H1 (cell line): ENCODE data around the gene MYL3. TPM values are rescaled to one million over a fixed set of nuclear protein-coding genes. Genes with fewer than 3 reads are reported as not detected.

Source experiments
- CTCF ChIA-PET: fragments of 300-600 bp; sonication (Branson Sonifier 250); formaldehyde crosslinking; loops from one replicate; lab custom pipeline; 2021; ENCODE audit not compliant: partially characterized antibody; lab: Charles Lee
- POLR2A ChIA-PET: fragments of 300-600 bp; sonication (Branson Sonifier 250); formaldehyde crosslinking; loops from one replicate; lab custom pipeline; 2021; ENCODE audit warnings: inconsistent platforms; ENCODE audit not compliant: partially characterized antibody; lab: Charles Lee
- DNase-seq, 2 experiments: peaks; one replicate each; pipeline versions ENCODE4 v3.0.0 to v3.0.0-alpha.2; 2010 to 2022; ENCODE audit warnings: low spot score in 2 of 2, low read depth in 1 of 2, mixed read lengths in 1 of 2
- FAIRE-seq: peaks from 2 replicates; lab custom pipeline; 2011; peaks lifted over from hg19 to GRCh38; lab: Jason Lieb, UNC
- H2AFZ ChIP-seq: 2 replicates; pipeline ENCODE4 v1.8.1; 2012; ENCODE audit warnings: low read length, inconsistent platforms
- H2AK5ac ChIP-seq: 2 replicates; pipeline ENCODE4 v1.6.1; 2013; ENCODE audit warnings: low read depth, low read length
- H2BK120ac ChIP-seq: replicated peaks from 2 replicates; pipeline ENCODE3; 2013; ENCODE audit warnings: low read depth, low read length, inconsistent platforms
- H2BK12ac ChIP-seq: 2 replicates; pipeline ENCODE4 v1.6.1; 2013; ENCODE audit warnings: low read depth, low read length
- H2BK15ac ChIP-seq: 2 replicates; pipeline ENCODE4 v1.6.1; 2013; ENCODE audit warnings: low read length
- H2BK20ac ChIP-seq: 2 replicates; pipeline ENCODE4 v1.6.1; 2013; ENCODE audit warnings: low read length
- H2BK5ac ChIP-seq: 2 replicates; pipeline ENCODE4 v1.6.1; 2013; ENCODE audit warnings: low read depth, low read length
- H3K14ac ChIP-seq: 2 replicates; pipeline ENCODE4 v1.6.1; 2013; ENCODE audit warnings: inconsistent platforms; ENCODE audit not compliant: insufficient read length
- H3K18ac ChIP-seq: 2 replicates; pipeline ENCODE4 v1.6.1; 2013; ENCODE audit warnings: low read length; ENCODE audit errors: extremely low read depth
- H3K23ac ChIP-seq: 2 replicates; pipeline ENCODE4 v1.6.1; 2013; ENCODE audit warnings: inconsistent platforms; ENCODE audit not compliant: insufficient read length
- H3K23me2 ChIP-seq: 2 replicates; pipeline ENCODE4 v1.6.1; 2013; ENCODE audit warnings: low read depth, low read length
- H3K27ac ChIP-seq: 2 replicates; pipeline ENCODE4 v1.6.1; 2011; ENCODE audit warnings: low read depth, low read length, inconsistent platforms
- H3K27me3 ChIP-seq, 4 experiments: replicated peaks in 1 of 4; 1 replicate in 1 of 4; 2 replicates in 3 of 4; pipeline versions ENCODE4 v1.6.1 to v1.8.1; 2011 to 2013; ENCODE audit warnings: low read length in 3 of 4, mild to moderate bottlenecking in 3 of 4, inconsistent platforms in 2 of 4, mixed read lengths in 2 of 4, moderate library complexity in 1 of 4; ENCODE audit not compliant: control insufficient read depth in 3 of 4, insufficient read depth in 3 of 4; ENCODE audit errors: extremely low read depth in 1 of 4
- H3K36me3 ChIP-seq, 4 experiments: 2 replicates each; pipeline versions ENCODE4 v1.6.1 to v1.8.1; 2011 to 2013; ENCODE audit warnings: mild to moderate bottlenecking in 4 of 4, low read length in 3 of 4, moderate library complexity in 2 of 4, control low read depth in 1 of 4, inconsistent platforms in 1 of 4; ENCODE audit not compliant: insufficient read depth in 4 of 4, control insufficient read depth in 2 of 4
- H3K4ac ChIP-seq: replicated peaks from 2 replicates; pipeline ENCODE3; 2013; ENCODE audit warnings: low read length, low read depth, mixed read lengths, inconsistent platforms; ENCODE audit not compliant: insufficient read length
- H3K4me1 ChIP-seq, 4 experiments: replicated peaks in 1 of 4; 1 replicate in 1 of 4; 2 replicates in 3 of 4; pipeline versions ENCODE4 v1.6.1 to v1.8.1; 2011 to 2013; ENCODE audit warnings: low read length in 3 of 4, inconsistent platforms in 2 of 4, mixed read lengths in 1 of 4; ENCODE audit not compliant: insufficient read depth in 4 of 4, control insufficient read depth in 3 of 4
- H3K4me2 ChIP-seq, 2 experiments: 2 replicates each; pipeline versions ENCODE4 v1.6.1 to v1.8.1; 2011 to 2013; ENCODE audit warnings: low read depth in 2 of 2, low read length in 2 of 2, control low read depth in 1 of 2, inconsistent platforms in 1 of 2, mild to moderate bottlenecking in 1 of 2; ENCODE audit not compliant: insufficient read depth in 1 of 2
- H3K4me3 ChIP-seq, 4 experiments: fragments of 200-600, 300-600 bp in 1 of 4; sonication (generic), shearing (Covaris generic), sonication (Bioruptor Twin) in 1 of 4; 2 replicates each; pipeline versions ENCODE4 v1.5.1 to v1.8.1; 2011 to 2016; ENCODE audit warnings: low read length in 4 of 4, low read depth in 3 of 4, control low read depth in 2 of 4, inconsistent platforms in 2 of 4, mild to moderate bottlenecking in 2 of 4, mixed read lengths in 1 of 4, moderate library complexity in 1 of 4; ENCODE audit not compliant: insufficient read depth in 2 of 4; ENCODE audit errors: extremely low read depth in 1 of 4
- H3K56ac ChIP-seq: replicated peaks from 2 replicates; pipeline ENCODE3; 2013; ENCODE audit warnings: low read depth, mild to moderate bottlenecking, mixed read lengths, low read length, inconsistent platforms; ENCODE audit not compliant: insufficient read length
- H3K79me1 ChIP-seq: 2 replicates; pipeline ENCODE4 v1.6.1; 2013; ENCODE audit warnings: low read depth, low read length, control low read depth
- H3K79me2 ChIP-seq, 2 experiments: 2 replicates each; pipeline versions ENCODE4 v1.6.1 to v1.8.1; 2012 to 2013; ENCODE audit warnings: low read length in 2 of 2, mild to moderate bottlenecking in 2 of 2, inconsistent platforms in 1 of 2; ENCODE audit not compliant: insufficient read depth in 2 of 2, control insufficient read depth in 1 of 2
- H3K9ac ChIP-seq, 4 experiments: replicated peaks in 1 of 4; 1 replicate in 1 of 4; 2 replicates in 3 of 4; pipeline versions ENCODE4 v1.6.1 to v1.8.1; 2011 to 2013; ENCODE audit warnings: low read depth in 3 of 4, low read length in 3 of 4, control low read depth in 2 of 4, mild to moderate bottlenecking in 2 of 4, moderate library complexity in 2 of 4, inconsistent platforms in 1 of 4; ENCODE audit errors: extremely low read depth in 1 of 4
- H3K9me3 ChIP-seq, 2 experiments: 2 replicates each; pipeline versions ENCODE4 v1.6.1 to v1.8.1; 2012 to 2013; ENCODE audit warnings: mild to moderate bottlenecking in 2 of 2, moderate library complexity in 2 of 2, control low read depth in 1 of 2, inconsistent platforms in 1 of 2, low read depth in 1 of 2, low read length in 1 of 2, mixed read lengths in 1 of 2; ENCODE audit not compliant: insufficient read depth in 2 of 2
- H4K20me1 ChIP-seq, 2 experiments: replicated peaks in 1 of 2; 2 replicates each; pipeline versions ENCODE3 to v1.8.1; 2011 to 2013; ENCODE audit warnings: inconsistent platforms in 2 of 2, low read length in 2 of 2, mild to moderate bottlenecking in 1 of 2; ENCODE audit not compliant: insufficient read depth in 2 of 2, control insufficient read depth in 1 of 2
- H4K5ac ChIP-seq: 2 replicates; pipeline ENCODE4 v1.6.1; 2013; ENCODE audit warnings: low read length, low read depth, mixed read lengths, inconsistent platforms; ENCODE audit not compliant: insufficient read length
- H4K8ac ChIP-seq: 2 replicates; pipeline ENCODE4 v1.8.0; 2013; ENCODE audit warnings: mild to moderate bottlenecking, moderate library complexity, low read length, inconsistent platforms; ENCODE audit not compliant: insufficient read depth; ENCODE audit errors: extremely low read depth
- H4K91ac ChIP-seq: replicated peaks from 2 replicates; pipeline ENCODE3; 2013; ENCODE audit warnings: low read length, mixed read lengths, inconsistent platforms; ENCODE audit not compliant: insufficient read length
- CEBPB ChIP-seq: IDR thresholded peaks from 2 replicates; pipeline ENCODE4 v1.6.1; 2012; ENCODE audit warnings: low read depth, low read length
- SIRT6 ChIP-seq: IDR thresholded peaks from one replicate; pipeline ENCODE4 v1.7.1; 2012; ENCODE audit warnings: low read length, inconsistent platforms
- SIX5 ChIP-seq: IDR thresholded peaks from 2 replicates; pipeline ENCODE4 v1.6.1; 2011; ENCODE audit warnings: mild to moderate bottlenecking, low read depth, low read length
- SUZ12 ChIP-seq: fragments of 200-600 bp; sonication (generic); IDR thresholded peaks from 2 replicates; pipeline ENCODE4 v1.6.1; 2012; ENCODE audit warnings: mild to moderate bottlenecking, inconsistent platforms, low read length, moderate library complexity, mixed read lengths
- WGBS, 2 experiments: shearing (Covaris generic) in 1 of 2; methylation state at CpG; one replicate each; pipeline versions ENCODE4 v1.1.6 to v1.1.7; 2013 to 2015; ENCODE audit warnings: low lambda C conversion rate in 2 of 2, mixed read lengths in 2 of 2, inconsistent platforms in 1 of 2, low coverage in 1 of 2, missing lambda C conversion rate in 1 of 2; ENCODE audit not compliant: insufficient replicate concordance in 2 of 2, insufficient coverage in 1 of 2, insufficient read length in 1 of 2; ENCODE audit errors: extremely low coverage in 1 of 2, missing lambda C conversion rate in 1 of 2; 5-methylcytosine and 5-hydroxymethylcytosine counted together
- polyA plus RNA-seq, 7 experiments: library from polyadenylated mRNA; depleted of rRNA in 3 of 7; stranded (reverse) in 5 of 7; unstranded in 2 of 7; fragments of >200 nt in 5 of 7; fragments of 200-250 nt in 2 of 7; gene quantifications; 1 replicate in 5 of 7; 2 replicates in 1 of 7; 4 replicates in 1 of 7; pipeline versions ENCODE4 v1.2.1 to v1.2.3, GENCODE V29; 2011 to 2013; ENCODE audit warnings: missing spikeins in 2 of 7, mixed read lengths in 2 of 7
- total RNA-seq: library from RNA; stranded (reverse); fragmentation: NEBNext Ultra II Directional; extraction: Animal tissue kit (Norgen Biotek cat#: 25700); gene quantifications from 2 replicates; pipeline ENCODE4 v1.2.1, GENCODE V29; 2021

MYL3 gene
- total and polyA plus RNA-seq, 2 of the 8 experiments (the other 6 are each of a cell fraction or from before 2014, with no cell fraction given): 0.06 TPM; not detected in 1

DNA sequence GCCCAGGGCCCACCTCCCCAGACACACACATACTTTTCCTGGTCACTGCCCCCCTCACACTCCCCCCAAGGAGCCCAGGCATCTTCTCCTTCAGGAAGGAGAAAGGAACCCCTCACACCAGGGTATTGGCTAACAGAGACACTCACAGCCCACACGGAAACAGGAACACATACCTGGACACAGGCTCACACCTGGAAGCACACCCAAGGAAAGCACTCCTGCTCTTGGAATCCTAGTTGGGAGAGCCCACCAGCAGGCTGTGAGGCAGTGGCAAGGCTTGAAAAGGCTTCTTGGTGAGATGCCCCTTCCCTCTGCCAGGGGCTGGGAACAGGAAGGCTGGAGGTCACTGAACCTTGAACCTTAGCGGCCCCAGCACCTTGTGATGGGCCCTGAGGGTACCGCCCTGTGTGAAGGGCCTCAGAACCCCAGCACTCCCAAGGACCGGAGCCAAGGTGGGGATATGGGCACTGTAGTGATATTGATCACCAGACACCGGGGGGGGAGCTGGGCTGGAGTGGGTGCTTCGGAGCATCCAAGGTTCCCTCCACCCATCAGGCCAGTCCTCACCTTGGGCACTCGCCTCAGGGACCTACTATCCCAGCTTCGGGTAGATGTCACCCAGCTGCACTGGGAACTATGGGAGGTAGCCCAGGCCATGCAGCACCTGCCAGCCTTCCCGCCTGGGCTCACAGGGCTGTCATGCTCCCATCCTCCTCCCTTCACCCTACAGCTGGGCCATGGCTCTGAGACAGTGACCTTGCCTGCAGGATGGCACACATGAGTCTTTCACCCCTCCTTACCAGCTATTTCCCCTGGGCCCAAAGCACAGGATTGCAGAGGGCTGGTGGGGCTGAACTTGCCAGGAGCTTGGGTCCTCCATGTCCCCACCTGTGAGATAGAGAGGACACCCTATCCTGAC, 16.4 kb downstream of the MYL3 start:
- ChIA-PET POLR2A (interaction anchor here (1.1 to 1.8 kb wide), 6 partner anchors 13 to 273 kb away, joined by 3 to 5 read pairs (median 4); partner anchors contain the start of gene CCDC12), CTCF (interaction anchor here (0.5 to 5.7 kb wide), 39 partner anchors 12 to 983 kb away, joined by 3 to 38 read pairs (median 4); partner anchors contain the start of genes MYL3, PRSS50 and PTH1R)
- Histone ChIP-seq H4K5ac (no peak overlapping the region), H3K18ac (no peak overlapping the region), H2BK5ac (no peak overlapping the region), H3K4ac (no peak overlapping the region), H3K4me3 (no peak overlapping the region), H3K27ac (no peak overlapping the region), H3K23me2 (peaks cover 4% of the 10 kb centered on the region; the same call in 1 of the 2 replicates), H3K14ac (no peak overlapping the region), H2BK20ac (no peak overlapping the region), H3K27me3 (peaks cover 0 to 13% (median 5%) of the 10 kb centered on the region in 4 experiments; a peak in 4 of 7 replicates), H3K4me1 (peaks cover 0 to 10% (median 8%) of the 10 kb centered on the region in 4 experiments; a peak in 6 of 7 replicates), H3K23ac (no peak overlapping the region), H2BK12ac (0 out of 2 replicates have a peak overlapping the region, but pooled peaks have one; percentile 50), H4K20me1 (no peaks in the 10 kb centered on the region), H3K9ac (no peak overlapping the region), H3K36me3 (no peaks in the 10 kb centered on the region), H2AFZ (0 out of 2 replicates have a peak overlapping the region, but pooled peaks have one; percentile 52), H3K9me3 (no peaks in the 10 kb centered on the region), H3K4me2 (peak overlapping the region in 1 of 2 experiments; percentile 64; a peak in 1 of 4 replicates), H4K91ac (no peak overlapping the region), H3K56ac (no peak overlapping the region), H2BK15ac (0 out of 2 replicates have a peak overlapping the region, but pooled peaks have one; percentile 81), H2AK5ac (no peak overlapping the region), H4K8ac (no peak overlapping the region; the same call in 1 of the 2 replicates), H2BK120ac (no peak overlapping the region), H3K79me2 (no peaks in the 10 kb centered on the region), H3K79me1 (no peaks in the 10 kb centered on the region)
- no peak for DNase-seq
- no peak for TF ChIP-seq SIX5
- TF ChIP-seq SIRT6: no peak
- peak; percentile 21; the same call in 1 of the 2 replicates for TF ChIP-seq SUZ12
- no peak for TF ChIP-seq CEBPB
- 86% methylated on average over 9 of the region's 9 CpGs; no CpG with 5 or more reads in 1 of the 2 experiments for WGBS, 2 experiments
- no peak for FAIRE-seq
